Left colon (tissue), 2 donors: ENCODE results near the gene CPAMD8. TPM values are rescaled to one million over a fixed set of nuclear protein-coding genes. Genes with fewer than 3 reads are reported as not detected.

Experiments
- ATAC-seq: fragments of 200-7000 bp; cut with Tn5 transposase; one replicate; pipeline ENCODE4 v1.9.1; 2020; ENCODE audit warnings: mild to moderate bottlenecking, moderate library complexity
- DNase-seq, 2 donors: peaks; one replicate each; pipeline ENCODE4 v3.0.0-alpha.2; 2020
- intact Hi-C, 2 donors: fragments of 100-400 bp; cut with DNase I in 1 of 2; cut with micrococcal nuclease in 1 of 2; formaldehyde crosslinking; loops; one replicate each; pipeline versions ENCODE4 v1.11.2 to v1.14.0; 2022; cut with DNase I, micrococcal nuclease
- total RNA-seq, 2 donors: library from RNA; stranded (reverse); fragmentation: NEBNext Ultra II Directional; extraction: Animal tissue kit (Norgen Biotek cat#: 25700); gene quantifications; one replicate each; pipeline ENCODE4 v1.2.1, GENCODE V29; 2021
- donor health status: DM: no; HTN: no; CAD: no.
- donor health status: DM: yes; HTN: yes; CAD: no.

CPAMD8 gene
- total RNA-seq, 2 donors from 2014 or later, result 2.3 to 3.4 TPM

DNA sequence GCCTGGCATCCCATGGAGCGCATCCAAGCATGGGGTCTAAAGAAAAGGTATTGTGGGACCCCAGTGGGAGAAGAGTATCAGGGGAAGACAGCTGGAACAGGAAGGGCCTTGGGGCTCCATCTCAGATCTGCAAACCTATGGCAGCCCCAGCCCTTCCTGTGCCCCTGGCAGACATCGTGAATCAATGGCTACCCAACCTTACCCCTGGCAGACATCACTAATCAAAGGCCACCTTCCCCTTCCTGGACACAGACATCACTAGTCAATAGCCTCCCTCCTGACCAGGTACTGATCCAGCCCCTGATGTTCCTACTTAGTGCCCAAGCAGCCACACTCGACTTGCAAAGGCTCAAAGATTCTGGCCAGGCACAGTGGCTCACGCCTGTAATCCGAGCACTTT, 122.0 kb downstream of the CPAMD8 start:
- DNase-seq (no peak), ATAC-seq (no peak)
- intact Hi-C loops, result no loop called here

- DNase-seq (no peak), ATAC-seq (no peak)
- intact Hi-C loops, result no loop called here
Measured at GRCh38 chr19:16903347-16903746, 123.3 kb downstream of the CPAMD8 start.

DNA sequence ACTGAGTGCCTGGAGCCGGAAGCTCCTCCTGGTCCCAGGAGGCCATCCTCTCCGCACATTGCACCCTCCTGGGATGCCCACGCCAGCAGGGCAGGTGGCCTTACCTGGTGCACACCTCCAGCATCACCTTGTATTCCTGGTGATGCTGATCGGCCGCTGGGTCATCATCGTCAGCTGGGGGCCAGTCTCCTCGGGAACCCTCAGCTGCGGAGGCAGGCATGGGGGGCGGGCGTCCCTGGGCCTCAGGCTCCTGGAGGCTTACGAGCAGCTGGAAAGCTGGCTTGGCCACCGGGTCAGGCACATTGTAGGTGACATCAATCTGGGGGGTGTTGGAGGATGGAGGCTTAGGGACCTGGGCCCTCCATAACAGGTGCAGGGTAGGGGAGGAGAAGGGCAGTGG, 124.1 kb downstream of the CPAMD8 start:
- intact Hi-C loops, result no loop called here
- ATAC-seq, result no peak
- no peak for DNase-seq

DNA sequence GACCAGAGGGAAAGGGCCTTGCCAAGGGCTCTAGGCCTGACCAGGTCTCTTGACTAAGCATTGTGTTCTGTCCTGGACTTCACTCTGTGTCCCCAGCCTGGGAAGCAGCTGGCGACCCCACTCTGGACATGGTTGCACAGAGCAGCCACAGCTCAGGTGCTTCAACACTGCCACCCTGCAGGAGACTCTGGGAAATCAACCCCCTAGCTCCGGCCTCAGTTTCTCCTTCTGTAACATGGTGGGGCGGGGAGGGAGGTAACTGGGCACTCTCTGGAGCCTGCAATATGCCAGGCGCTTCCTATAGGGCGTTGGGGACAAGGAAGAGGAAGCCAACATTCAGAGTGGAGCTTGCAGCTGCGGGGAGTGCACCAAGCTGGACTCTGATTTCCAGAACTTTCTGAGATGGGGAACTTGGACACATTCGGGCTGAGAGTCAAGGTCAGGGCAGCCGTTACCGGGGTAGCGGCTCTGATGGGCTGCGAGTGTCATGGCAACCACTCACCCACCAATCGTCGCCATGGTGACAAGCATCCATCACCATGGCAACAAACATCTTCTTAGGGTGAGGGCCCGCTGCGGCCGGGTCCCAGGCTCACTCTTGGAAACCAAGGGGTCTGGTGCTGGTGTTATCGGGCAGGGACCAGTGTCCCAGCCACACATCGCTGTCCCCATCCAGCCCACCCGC, 125.0 kb downstream of the CPAMD8 start:
- DNase-seq (no peak), ATAC-seq (no peak)
- intact Hi-C loops, result no loop called here

- ATAC-seq (no peak), DNase-seq (peak in 1 of 2 donors; percentile 63)
- intact Hi-C loops, result no loop called here
Measured at GRCh38 chr19:16899566-16900075, 127.0 kb downstream of the CPAMD8 start.

GRCh38 chr19:16898361-16899015, 128.1 kb downstream of the CPAMD8 start:
- ATAC-seq, result no peak
- intact Hi-C loops, result no loop called here

DNA sequence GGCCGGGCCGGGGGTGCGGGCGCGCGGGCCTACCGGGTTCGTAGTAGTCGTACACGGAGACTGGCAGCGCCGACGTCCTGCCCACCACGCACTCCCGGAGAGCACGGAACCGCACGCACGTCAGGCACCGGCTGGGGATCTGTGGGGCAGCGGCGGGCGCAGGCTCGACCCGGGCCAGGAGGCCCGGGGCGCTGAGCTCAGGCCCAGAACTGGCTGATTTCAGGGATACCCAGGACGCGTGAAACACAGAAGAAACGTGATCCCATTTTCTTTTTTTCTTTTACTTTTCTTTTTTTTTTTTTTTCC, 128.8 kb downstream of the CPAMD8 start:
- intact Hi-C loops, result no loop called here
- DNase-seq, result peak in 1 of 2 donors; percentile 58
- ATAC-seq, result peak; percentile 21

More at GRCh38 chr19:16898361-16899015, 128.1 kb downstream of the CPAMD8 start:
- DNase-seq, result no peak

DNA sequence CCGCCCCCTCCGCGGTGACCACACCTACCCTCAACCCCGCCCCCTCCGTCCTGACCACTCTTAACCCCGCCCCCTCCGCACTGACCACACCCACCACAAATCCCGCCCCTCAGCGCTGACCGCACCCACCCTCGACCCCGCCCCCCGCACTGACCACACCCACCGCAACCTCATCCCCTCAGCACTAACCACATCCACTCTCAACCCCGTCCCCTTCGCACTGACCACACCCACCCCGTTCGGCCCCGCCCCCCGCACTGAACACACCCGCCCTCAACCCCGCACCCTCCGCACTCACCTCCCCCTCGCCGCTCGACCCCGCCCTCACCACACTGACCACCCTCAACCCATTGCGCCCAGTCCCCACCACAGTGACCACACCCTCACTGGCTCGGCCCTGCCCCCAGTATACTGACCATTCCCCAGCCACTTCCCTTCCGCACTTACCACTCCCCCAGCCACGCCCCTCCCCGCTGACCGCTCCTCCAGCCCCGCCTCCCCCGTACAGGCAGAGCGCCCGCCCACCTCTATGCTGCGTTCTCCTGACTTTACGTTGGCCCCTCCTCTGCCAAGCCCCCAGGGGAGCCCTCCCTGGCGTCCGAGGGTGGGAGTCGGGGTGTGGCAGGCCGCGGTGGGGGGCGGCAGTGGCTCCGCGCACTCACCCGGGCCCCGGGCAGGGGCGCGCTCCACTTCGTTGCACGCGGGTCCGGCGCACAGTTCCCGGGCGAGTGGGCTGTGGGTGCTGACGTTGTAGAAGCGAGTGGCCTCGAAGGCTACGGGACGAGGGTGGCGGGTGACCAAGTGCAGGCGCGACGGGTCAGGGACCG, 129.4 kb downstream of the CPAMD8 start:
- ATAC-seq, result peak; percentile 86
- intact Hi-C loops, result no loop called here

GRCh38 chr19:16896146-16897028, 130.2 kb downstream of the CPAMD8 start:
- intact Hi-C loops, result no loop called here

More for the DNA sequence above, 129.4 kb downstream of the CPAMD8 start:
- peak; percentile 94 for DNase-seq

DNA sequence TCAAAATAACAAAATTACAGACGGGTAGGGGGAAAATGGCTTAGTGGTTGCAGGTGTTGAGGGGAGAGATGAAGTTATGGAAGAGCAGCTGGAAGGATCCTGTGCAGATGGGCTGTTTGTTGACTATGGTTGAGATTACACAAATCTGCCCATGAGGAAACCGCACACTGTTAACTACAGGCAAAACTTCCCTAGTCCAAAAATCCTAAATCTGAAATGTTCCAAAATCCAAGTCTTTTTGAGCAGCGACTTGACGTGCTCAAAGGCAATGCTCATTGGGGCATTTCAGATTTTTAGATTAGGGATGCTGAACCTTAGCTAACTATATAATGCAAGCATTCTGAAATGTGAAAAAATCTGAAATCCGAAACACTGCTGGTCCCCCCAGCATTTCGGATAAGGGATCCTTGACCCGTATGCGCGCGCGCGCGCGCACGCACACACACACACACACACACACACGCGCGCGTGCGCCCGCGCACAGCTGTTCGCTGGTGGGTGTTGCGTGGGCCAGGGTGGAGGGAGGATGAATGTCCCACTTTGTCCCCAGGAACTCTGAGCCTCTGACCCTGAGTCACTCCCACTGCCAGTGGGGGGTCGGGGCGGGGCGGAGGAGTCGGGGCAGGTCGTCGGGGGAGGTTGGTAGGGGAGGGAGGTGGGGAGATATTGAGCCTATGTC, 131.0 kb downstream of the CPAMD8 start:
- no peak for DNase-seq
- ATAC-seq, result no peak
- intact Hi-C loops, result no loop called here

More at GRCh38 chr19:16896146-16897028, 130.2 kb downstream of the CPAMD8 start:
- ATAC-seq, result no peak
- peak in 1 of 2 donors; percentile 47 for DNase-seq

GRCh38 chr19:16894080-16894479, 132.5 kb downstream of the CPAMD8 start:
- intact Hi-C loops, result no loop called here
- DNase-seq (no peak), ATAC-seq (no peak)

- DNase-seq (peak in 1 of 2 donors; percentile 45), ATAC-seq (no peak)
- intact Hi-C loops, result no loop called here
Measured at GRCh38 chr19:16893686-16893989, 133.0 kb downstream of the CPAMD8 start.

- intact Hi-C loops, result no loop called here
- ATAC-seq (no peak), DNase-seq (no peak)
Measured at GRCh38 chr19:16892868-16893685, 133.5 kb downstream of the CPAMD8 start.

DNA sequence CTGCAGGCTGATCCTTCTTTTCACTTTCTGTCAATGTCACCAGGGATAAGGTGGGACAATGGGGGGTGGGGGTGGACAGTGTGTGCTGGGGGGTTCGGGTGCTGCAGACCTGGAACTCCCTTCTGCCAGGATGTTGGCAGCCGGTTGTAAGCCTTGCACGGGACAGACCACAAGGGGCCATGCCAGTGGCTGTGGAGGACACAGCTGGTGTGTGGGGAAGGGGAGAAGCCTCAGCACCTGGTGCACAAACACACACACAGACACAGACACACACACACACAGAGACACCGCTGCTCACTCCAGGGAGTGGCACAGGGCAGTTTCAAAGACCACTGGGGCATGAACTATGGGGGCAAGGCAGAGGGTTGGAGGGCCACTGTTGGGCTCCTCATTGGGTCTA, 134.2 kb downstream of the CPAMD8 start:
- no peak for DNase-seq
- intact Hi-C loops, result no loop called here
- no peak for ATAC-seq

DNA sequence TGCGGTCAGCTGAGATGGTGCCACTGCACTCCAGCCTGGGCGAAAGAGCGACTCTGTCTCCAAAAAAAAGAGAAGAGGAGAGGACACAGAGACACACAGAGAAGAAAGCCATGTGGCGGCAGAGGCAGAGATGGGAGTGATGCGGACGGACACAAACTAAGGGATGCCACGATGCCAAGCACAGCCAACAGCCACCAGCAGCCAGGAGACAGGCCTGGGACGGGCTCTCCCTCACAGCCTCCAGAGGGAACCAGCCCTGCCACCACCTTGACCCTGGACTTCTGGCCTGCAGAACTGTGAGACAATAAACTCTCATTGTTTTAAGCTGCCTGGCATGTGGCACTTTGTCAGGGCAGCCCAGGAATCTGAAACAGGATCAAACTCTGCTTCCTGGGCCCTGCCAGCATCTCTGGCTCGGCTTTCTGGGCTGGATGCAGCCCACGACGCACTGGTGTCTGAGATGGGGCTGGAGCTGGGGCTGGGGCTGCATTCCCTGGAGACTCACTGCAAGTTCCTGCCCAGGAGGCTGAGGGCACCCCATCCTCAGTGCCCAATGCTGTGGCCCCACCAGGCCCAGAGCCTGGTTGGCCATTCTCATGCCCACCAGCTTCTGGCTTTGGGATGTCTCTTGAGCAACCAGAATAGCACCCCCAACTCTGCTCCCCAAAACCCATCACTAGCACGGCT, 134.8 kb downstream of the CPAMD8 start:
- intact Hi-C loops, result no loop called here
- no peak for ATAC-seq
- no peak for DNase-seq

- DNase-seq (no peak), ATAC-seq (no peak)
- intact Hi-C loops, result no loop called here
Measured at GRCh38 chr19:16890461-16891184, 136.0 kb downstream of the CPAMD8 start.
